PC-3 (cell line): Measurements from ENCODE around the gene TMPO. TPM values are rescaled to one million over a fixed set of nuclear protein-coding genes. Genes with fewer than 3 reads are reported as not detected.
"Not testable (repeated sequence)": the region's sequence is repeated elsewhere in the genome, so short reads cannot be mapped to it uniquely, and the experiment has no call there.

Experiments
- ATAC-seq: fragments of 200-7000 bp; cut with Tn5 transposase; 2 replicates; pipeline ENCODE4 v1.9.1; 2020; ENCODE audit warnings: mild to moderate bottlenecking, moderate library complexity
- BruUV-seq: library from RNA; stranded (reverse); fragments of 400-500 nt; replicated peaks from 2 replicates; lab custom pipeline; 2021; lab: Mats Ljungman, UMichigan
- CTCF ChIA-PET: fragments of 300-600 bp; sonication (Branson Sonifier 250); formaldehyde crosslinking; loops from one replicate; lab custom pipeline; 2022; ENCODE audit warnings: antibody characterized with exemption; lab: Charles Lee
- POLR2A ChIA-PET: fragments of 300-600 bp; sonication (Branson Sonifier 250); formaldehyde crosslinking; loops from one replicate; lab custom pipeline; 2022; ENCODE audit warnings: antibody characterized with exemption; ENCODE audit not compliant: unreplicated experiment; lab: Charles Lee
- DNase-seq: peaks from one replicate; pipeline ENCODE4 v3.0.0-alpha.2; 2015
- H2AFZ ChIP-seq: fragments of 300-600 bp; sonication (generic); 2 replicates; pipeline ENCODE4 v1.6.0; 2016; ENCODE audit warnings: antibody characterized with exemption, low read length
- H3F3A ChIP-seq: fragments of 300-600 bp; sonication (generic); one replicate; pipeline ENCODE4 v1.6.0; 2017; ENCODE audit warnings: antibody characterized with exemption, low read length, control low read depth, mild to moderate bottlenecking; ENCODE audit not compliant: unreplicated experiment
- H3K27ac ChIP-seq: fragments of 300-600 bp; sonication (generic); 2 replicates; pipeline ENCODE4 v1.5.1; 2016; ENCODE audit warnings: mild to moderate bottlenecking, low read length
- H3K27me3 ChIP-seq: fragments of 300-600 bp; sonication (generic); 2 replicates; pipeline ENCODE4 v1.6.1; 2016; ENCODE audit warnings: low read length, mixed read lengths
- H3K36me3 ChIP-seq: fragments of 300-600 bp; sonication (generic); 2 replicates; pipeline ENCODE4 v1.6.1; 2016; ENCODE audit warnings: low read depth, mixed run types, low read length, mixed read lengths
- H3K4me1 ChIP-seq: fragments of 300-600 bp; sonication (generic); 2 replicates; pipeline ENCODE4 v1.5.1; 2016; ENCODE audit warnings: low read length; ENCODE audit not compliant: insufficient read depth
- H3K4me2 ChIP-seq: fragments of 300-600 bp; sonication (generic); 2 replicates; pipeline ENCODE4 v1.6.0; 2016; ENCODE audit warnings: low read length
- H3K4me3 ChIP-seq: fragments of 300-600 bp; sonication (generic); 2 replicates; pipeline ENCODE4 v1.5.1; 2016; ENCODE audit warnings: mild to moderate bottlenecking, low read length, mixed read lengths
- H3K79me2 ChIP-seq: fragments of 300-600 bp; sonication (generic); 2 replicates; pipeline ENCODE4 v1.6.1; 2017; ENCODE audit warnings: low read length, mixed read lengths
- H3K9ac ChIP-seq: fragments of 300-600 bp; sonication (generic); 2 replicates; pipeline ENCODE4 v1.6.0; 2016; ENCODE audit warnings: mild to moderate bottlenecking, low read length
- H3K9me2 ChIP-seq: fragments of 300-600 bp; sonication (generic); replicated peaks from 2 replicates; pipeline ENCODE4 v1.6.1; 2016; ENCODE audit warnings: mixed run types, low read length, mixed read lengths
- H3K9me3 ChIP-seq: fragments of 300-600 bp; sonication (generic); 2 replicates; pipeline ENCODE4 v1.6.1; 2016; ENCODE audit warnings: low read length, mixed read lengths
- H4K20me1 ChIP-seq: fragments of 300-600 bp; sonication (generic); 2 replicates; pipeline ENCODE4 v1.6.1; 2016; ENCODE audit warnings: low read length, mixed read lengths
- EZH2 ChIP-seq: fragments of 300-600 bp; sonication (generic); IDR thresholded peaks from one replicate; pipeline ENCODE4 v1.6.1; 2017; ENCODE audit warnings: antibody characterized with exemption, mild to moderate bottlenecking, low read length; ENCODE audit not compliant: unreplicated experiment
- EZH2phosphoT487 ChIP-seq: fragments of 300-600 bp; sonication (generic); IDR thresholded peaks from 2 replicates; pipeline ENCODE4 v1.6.1; 2018; ENCODE audit warnings: mild to moderate bottlenecking, antibody characterized with exemption, low read length, borderline replicate concordance
- intact Hi-C: fragments of 100-400 bp; cut with micrococcal nuclease; formaldehyde crosslinking; loops from 2 replicates; pipeline ENCODE4 v1.9.0; 2023
- total RNA-seq: library from RNA; depleted of rRNA; stranded (reverse); fragments of >200 nt; gene quantifications from 2 replicates; pipeline ENCODE4 v1.2.3, GENCODE V29; 2014
- TF ChIP-seq, protein P1 (sequence below): fragments of 300-600 bp; sonication (generic); conservative IDR thresholded peaks from 2 replicates; pipeline ENCODE4 v1.5.1; 2017; ENCODE audit warnings: antibody characterized with exemption, low read depth, mild to moderate bottlenecking, low read length

TMPO gene
- total RNA-seq, 1 experiment from 2014 or later = 160 TPM

DNA sequence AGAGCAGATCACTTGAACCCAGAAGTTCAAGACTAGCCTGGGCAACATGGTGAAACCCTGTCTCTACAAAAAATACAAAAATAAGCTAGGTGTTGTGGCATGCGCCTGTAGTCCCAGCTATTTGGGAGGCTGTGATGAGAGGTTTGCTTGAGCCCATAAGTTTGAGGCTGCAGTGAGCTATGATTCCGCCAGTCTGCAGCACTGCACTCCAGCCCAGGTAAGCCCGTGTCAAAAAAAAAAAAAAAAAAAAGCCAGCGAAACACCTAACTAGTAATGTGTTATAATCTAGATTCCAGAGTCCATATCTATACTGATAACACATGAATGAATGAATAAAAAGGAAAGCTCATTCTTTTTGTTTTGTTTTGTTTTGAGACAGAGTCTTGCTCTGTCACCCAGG is 59.6 kb downstream of the TMPO start:
- CTCF ChIA-PET = interaction anchor here (0.6 kb wide), 1 partner anchor 38 kb away, joined by 3 read pairs; no protein-coding TSS in a partner anchor

DNA sequence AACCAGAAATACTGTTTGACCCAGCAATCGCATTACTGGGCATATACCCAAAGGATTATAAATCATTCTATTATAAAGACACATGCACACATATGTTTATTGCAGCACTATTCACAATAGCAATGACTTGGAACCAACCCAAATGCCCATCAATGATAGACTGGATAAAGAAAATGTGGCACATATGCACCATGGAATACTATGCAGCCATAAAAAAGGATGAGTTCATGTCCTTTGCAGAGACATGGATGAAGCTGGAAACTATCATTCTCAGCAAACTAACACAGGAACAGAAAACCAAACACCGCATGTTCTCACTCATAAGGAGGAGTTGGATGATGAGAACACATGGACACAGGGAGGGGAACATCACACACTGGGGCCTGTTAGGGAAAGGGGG is 61.4 kb downstream of the TMPO start:
- DNase-seq, H3K9me3 ChIP-seq, H3F3A ChIP-seq, H3K27me3 ChIP-seq, H3K9ac ChIP-seq, POLR2A ChIA-PET, H3K79me2 ChIP-seq, H3K9me2 ChIP-seq, BruUV-seq, H3K4me3 ChIP-seq, H2AFZ ChIP-seq, H3K4me2 ChIP-seq, H3K36me3 ChIP-seq, H4K20me1 ChIP-seq, ATAC-seq, intact Hi-C loops, H3K4me1 ChIP-seq, CTCF ChIA-PET, H3K27ac ChIP-seq: not testable (repeated sequence)

More for the DNA sequence above, 59.6 kb downstream of the TMPO start:
- Histone ChIP-seq H3F3A (no peaks in the 10 kb centered on the region), H3K4me3 (no peak overlapping the region), H4K20me1 (no peaks in the 10 kb centered on the region), H3K27me3 (no peaks in the 10 kb centered on the region), H3K27ac (no peak overlapping the region), H3K9me2 (no peaks in the 10 kb centered on the region), H3K9ac (no peak overlapping the region), H3K79me2 (no peaks in the 10 kb centered on the region), H2AFZ (no peak overlapping the region), H3K4me2 (no peak overlapping the region), H3K36me3 (no peaks in the 10 kb centered on the region), H3K9me3 (no peaks in the 10 kb centered on the region), H3K4me1 (peaks cover 6% of the 10 kb centered on the region)
- ATAC-seq = no peak
- intact Hi-C loops = no loop called here
- DNase-seq = no peak
- TF ChIP-seq, protein P1, sequence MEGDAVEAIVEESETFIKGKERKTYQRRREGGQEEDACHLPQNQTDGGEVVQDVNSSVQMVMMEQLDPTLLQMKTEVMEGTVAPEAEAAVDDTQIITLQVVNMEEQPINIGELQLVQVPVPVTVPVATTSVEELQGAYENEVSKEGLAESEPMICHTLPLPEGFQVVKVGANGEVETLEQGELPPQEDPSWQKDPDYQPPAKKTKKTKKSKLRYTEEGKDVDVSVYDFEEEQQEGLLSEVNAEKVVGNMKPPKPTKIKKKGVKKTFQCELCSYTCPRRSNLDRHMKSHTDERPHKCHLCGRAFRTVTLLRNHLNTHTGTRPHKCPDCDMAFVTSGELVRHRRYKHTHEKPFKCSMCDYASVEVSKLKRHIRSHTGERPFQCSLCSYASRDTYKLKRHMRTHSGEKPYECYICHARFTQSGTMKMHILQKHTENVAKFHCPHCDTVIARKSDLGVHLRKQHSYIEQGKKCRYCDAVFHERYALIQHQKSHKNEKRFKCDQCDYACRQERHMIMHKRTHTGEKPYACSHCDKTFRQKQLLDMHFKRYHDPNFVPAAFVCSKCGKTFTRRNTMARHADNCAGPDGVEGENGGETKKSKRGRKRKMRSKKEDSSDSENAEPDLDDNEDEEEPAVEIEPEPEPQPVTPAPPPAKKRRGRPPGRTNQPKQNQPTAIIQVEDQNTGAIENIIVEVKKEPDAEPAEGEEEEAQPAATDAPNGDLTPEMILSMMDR = no peak
- TF ChIP-seq EZH2 (no peak), EZH2phosphoT487 (no peak)
- BruUV-seq = no TSS peak
- POLR2A ChIA-PET = no interaction called here

DNA sequence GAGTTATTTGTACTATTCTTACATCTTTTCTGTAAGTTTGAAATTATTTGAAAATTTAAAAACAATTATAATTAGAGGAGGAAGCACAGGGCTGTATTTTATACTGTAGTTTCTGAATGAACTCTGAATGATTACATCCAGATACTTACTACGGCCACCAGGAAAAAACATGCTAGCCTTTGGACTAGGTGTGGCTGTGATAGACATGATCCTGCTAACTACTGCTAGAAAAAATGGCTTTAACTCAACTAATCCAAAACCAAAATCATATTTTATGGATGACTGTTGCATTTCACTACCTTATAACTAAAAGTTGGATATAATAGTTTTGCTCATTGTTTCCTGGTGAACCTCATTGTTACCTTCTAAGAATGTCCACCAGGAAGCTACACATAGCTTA is 63.0 kb downstream of the TMPO start:
- intact Hi-C loops = no loop called here
- CTCF ChIA-PET = no interaction called here
- POLR2A ChIA-PET = no interaction called here
- Histone ChIP-seq H3K27me3 (no peaks in the 10 kb centered on the region), H3K4me2 (no peak overlapping the region), H3K9me3 (no peaks in the 10 kb centered on the region), H3F3A (no peaks in the 10 kb centered on the region), H3K9ac (no peak overlapping the region), H3K36me3 (no peaks in the 10 kb centered on the region), H3K4me3 (no peak overlapping the region), H3K4me1 (peaks cover 12% of the 10 kb centered on the region), H2AFZ (no peak overlapping the region), H3K9me2 (no peaks in the 10 kb centered on the region), H3K79me2 (no peaks in the 10 kb centered on the region), H3K27ac (no peak overlapping the region), H4K20me1 (no peaks in the 10 kb centered on the region)
- TF ChIP-seq EZH2 = no peak
- TF ChIP-seq, protein P1 = no peak
- ATAC-seq (no peak), DNase-seq (no peak)
- no TSS peak for BruUV-seq
